AG09309 (cell line): ENCODE results near the gene ABCC10.

ENCODE experiments used
- DNase-seq: peaks from one replicate; pipeline ENCODE4 v3.0.0-alpha.2; 2010; ENCODE audit warnings: low read depth
- H3K4me3 ChIP-seq: 2 replicates; pipeline ENCODE4 v1.5.1; 2011; ENCODE audit warnings: mild to moderate bottlenecking, low read depth, low read length, moderate library complexity; ENCODE audit not compliant: control insufficient read depth
- CTCF ChIP-seq: IDR thresholded peaks from 2 replicates; pipeline ENCODE4 v1.5.1; 2011; ENCODE audit warnings: mild to moderate bottlenecking, low read depth, low read length, inconsistent platforms; ENCODE audit not compliant: insufficient read depth, control insufficient read depth; ENCODE audit errors: missing control alignments

Gene ABCC10

DNA sequence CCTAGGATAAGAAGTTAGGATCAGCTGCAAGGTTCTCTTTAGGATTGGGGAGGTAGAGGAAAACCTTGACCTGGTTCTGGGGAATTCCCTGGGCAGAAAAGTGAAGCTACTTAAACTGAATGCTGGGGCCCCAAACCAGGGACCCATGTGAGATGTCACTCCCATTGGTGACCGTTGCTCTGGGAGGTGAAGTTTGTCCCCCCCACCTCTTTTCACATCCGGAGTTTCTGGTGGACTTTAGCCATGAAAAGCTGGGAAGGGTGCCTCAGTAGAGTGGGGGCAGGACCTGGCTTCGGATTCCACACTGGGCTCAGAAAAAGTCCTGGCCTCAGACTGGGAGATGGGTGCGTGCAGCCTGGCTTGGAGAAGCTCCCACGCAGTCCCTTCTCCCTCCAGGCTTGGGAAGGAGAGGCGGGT is 63.2 kb downstream of the ABCC10 start:
- DNase-seq = no peak
- no peak for TF ChIP-seq CTCF
- no peak overlapping the region for H3K4me3 ChIP-seq

GRCh38 chr6:43491750-43492661 is 64.7 kb downstream of the ABCC10 start:
- H3K4me3 ChIP-seq = peak overlapping the region; percentile 10; the same call in 1 of the 2 replicates
- DNase-seq = no peak
- no peak for TF ChIP-seq CTCF

- no peak for TF ChIP-seq CTCF
- peak overlapping the region; percentile 10; the same call in 1 of the 2 replicates for H3K4me3 ChIP-seq
- no peak for DNase-seq
Measured at GRCh38 chr6:43492673-43493072, 65.3 kb downstream of the ABCC10 start.

DNA sequence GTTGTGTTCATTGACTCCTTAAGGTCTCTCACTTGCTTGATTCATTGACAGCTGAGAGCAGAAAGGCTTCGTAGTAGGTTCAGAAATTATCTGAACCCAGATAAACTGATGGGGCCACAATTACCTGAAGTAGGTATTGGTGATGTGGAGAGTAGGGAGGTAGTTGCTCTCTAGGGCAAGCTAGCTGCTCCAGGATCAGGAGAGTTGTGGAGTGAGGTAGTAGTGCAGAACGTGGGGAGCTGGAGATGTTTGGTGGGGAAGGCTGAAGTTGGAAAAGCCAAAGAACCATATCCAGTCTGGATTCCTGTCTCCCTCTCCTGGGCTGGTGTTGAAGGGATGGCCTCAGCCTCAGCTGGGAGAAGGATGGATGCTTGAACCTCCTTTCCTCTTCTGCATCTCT is 65.9 kb downstream of the ABCC10 start:
- H3K4me3 ChIP-seq = no peak overlapping the region
- DNase-seq = no peak
- TF ChIP-seq CTCF = no peak

DNA sequence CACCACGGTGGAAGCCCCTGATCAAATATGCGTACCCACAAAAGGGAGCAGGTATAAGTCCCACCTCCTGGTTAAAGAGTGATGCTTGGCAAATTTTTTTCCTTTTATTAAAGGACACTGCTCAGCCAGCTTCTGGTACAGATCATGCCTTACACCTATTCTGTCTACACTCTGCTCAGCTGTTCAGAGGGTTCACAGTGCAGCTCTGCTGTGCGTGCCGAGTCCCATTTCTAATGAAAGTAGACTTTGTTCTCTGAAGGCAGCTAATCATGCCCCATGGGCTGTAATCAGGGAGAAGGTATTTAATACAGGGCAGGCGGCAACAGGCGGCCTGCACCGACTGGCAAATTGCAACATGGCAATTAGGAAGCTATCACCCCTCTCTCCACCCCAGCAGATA is 66.5 kb downstream of the ABCC10 start:
- no peak for TF ChIP-seq CTCF
- DNase-seq = no peak
- H3K4me3 ChIP-seq = no peak overlapping the region

GRCh38 chr6:43494321-43494720 is 67.0 kb downstream of the ABCC10 start:
- H3K4me3 ChIP-seq = no peak overlapping the region
- DNase-seq = no peak
- no peak for TF ChIP-seq CTCF
